ENCODE results near the gene ILF2. TPM values are rescaled to one million over a fixed set of nuclear protein-coding genes. Genes with fewer than 3 reads are reported as not detected.

Gene ILF2
- total RNA-seq, 1 experiment from 2014 or later = 420 TPM

DNA sequence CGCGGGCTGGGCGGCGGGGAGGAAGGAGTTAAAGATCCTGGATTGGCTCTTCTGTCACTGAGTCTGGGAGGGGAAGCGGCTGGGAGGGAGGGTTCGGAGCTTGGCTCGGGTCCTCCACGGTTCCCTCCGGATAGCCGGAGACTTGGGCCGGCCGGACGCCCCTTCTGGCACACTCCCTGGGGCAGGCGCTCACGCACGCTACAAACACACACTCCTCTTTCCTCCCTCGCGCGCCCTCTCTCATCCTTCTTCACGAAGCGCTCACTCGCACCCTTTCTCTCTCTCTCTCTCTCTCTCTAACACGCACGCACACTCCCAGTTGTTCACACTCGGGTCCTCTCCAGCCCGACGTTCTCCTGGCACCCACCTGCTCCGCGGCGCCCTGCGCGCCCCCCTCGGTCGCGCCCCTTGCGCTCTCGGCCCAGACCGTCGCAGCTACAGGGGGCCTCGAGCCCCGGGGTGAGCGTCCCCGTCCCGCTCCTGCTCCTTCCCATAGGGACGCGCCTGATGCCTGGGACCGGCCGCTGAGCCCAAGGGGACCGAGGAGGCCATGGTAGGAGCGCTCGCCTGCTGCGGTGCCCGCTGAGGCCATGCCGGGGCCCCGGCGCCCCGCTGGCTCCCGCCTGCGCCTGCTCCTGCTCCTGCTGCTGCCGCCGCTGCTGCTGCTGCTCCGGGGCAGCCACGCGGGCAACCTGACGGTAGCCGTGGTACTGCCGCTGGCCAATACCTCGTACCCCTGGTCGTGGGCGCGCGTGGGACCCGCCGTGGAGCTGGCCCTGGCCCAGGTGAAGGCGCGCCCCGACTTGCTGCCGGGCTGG lies 7.9 kb upstream of the ILF2 start, which contains the start of gene NPR1:
Gene NPR1, plus strand, starts transcription at position 170 of the 818 bp plus-strand sequence. Its CDS starts 421 bp downstream, at position 591.
- intact Hi-C loops (cut with micrococcal nuclease; ENCODE audit: unreplicated experiment) = loop anchor here (1.0 to 2.0 kb wide), 3 partner anchors 70 to 308 kb away; partner anchors contain the start of gene RAB13
- H3K27me3 ChIP-seq (replicated peaks; ENCODE audit: insufficient read depth, low read depth, low read length, poor library complexity) = peaks cover 40% of the 10 kb centered on the region

GRCh38 chr1:153677718-153678518 lies 7.1 kb upstream of the ILF2 start:
- intact Hi-C loops (cut with micrococcal nuclease; ENCODE audit: unreplicated experiment) = loop anchor here (2.0 kb wide), 2 partner anchors 71 to 309 kb away; partner anchors contain the start of gene RAB13
- Histone ChIP-seq H3K27ac (ENCODE audit: low read depth, low read length, poor library complexity, severe bottlenecking) (no peak overlapping the region), H3K4me1 (ENCODE audit: insufficient read depth, low read length, poor library complexity, severe bottlenecking) (peaks cover 26% of the 10 kb centered on the region), H3K9me3 (ENCODE audit: low read depth, low read length, poor library complexity, severe bottlenecking) (no peaks in the 10 kb centered on the region), H3K36me3 (ENCODE audit: insufficient read depth, low read length, poor library complexity, severe bottlenecking) (no peaks in the 10 kb centered on the region), H3K27me3 (replicated peaks; ENCODE audit: insufficient read depth, low read depth, low read length, poor library complexity) (peaks cover 40% of the 10 kb centered on the region), H3K4me3 (ENCODE audit: low read depth, low read length, poor library complexity, severe bottlenecking) (peak overlapping the region; percentile 45)
- POLR2A ChIA-PET (ENCODE audit: low non-redundant PET) = interaction anchor here (0.6 kb wide), 1 partner anchor 309 kb away, joined by 5 read pairs; no protein-coding TSS in a partner anchor
- CTCF ChIA-PET = interaction anchor here (0.6 to 1.1 kb wide), 5 partner anchors 50 to 308 kb away, joined by 3 to 8 read pairs (median 4); partner anchors contain the start of genes INTS3, RAB13 and SLC27A3
- BruUV-seq (replicated peaks) = no TSS peak
- peak; percentile 64 for DNase-seq (ENCODE audit: low spot score)
- no peak for TF ChIP-seq EZH2 (IDR thresholded peaks at IDR 0.05; ENCODE audit: borderline replicate concordance, low read depth, low read length, poor library complexity, severe bottlenecking)
- TF ChIP-seq, protein P1, sequence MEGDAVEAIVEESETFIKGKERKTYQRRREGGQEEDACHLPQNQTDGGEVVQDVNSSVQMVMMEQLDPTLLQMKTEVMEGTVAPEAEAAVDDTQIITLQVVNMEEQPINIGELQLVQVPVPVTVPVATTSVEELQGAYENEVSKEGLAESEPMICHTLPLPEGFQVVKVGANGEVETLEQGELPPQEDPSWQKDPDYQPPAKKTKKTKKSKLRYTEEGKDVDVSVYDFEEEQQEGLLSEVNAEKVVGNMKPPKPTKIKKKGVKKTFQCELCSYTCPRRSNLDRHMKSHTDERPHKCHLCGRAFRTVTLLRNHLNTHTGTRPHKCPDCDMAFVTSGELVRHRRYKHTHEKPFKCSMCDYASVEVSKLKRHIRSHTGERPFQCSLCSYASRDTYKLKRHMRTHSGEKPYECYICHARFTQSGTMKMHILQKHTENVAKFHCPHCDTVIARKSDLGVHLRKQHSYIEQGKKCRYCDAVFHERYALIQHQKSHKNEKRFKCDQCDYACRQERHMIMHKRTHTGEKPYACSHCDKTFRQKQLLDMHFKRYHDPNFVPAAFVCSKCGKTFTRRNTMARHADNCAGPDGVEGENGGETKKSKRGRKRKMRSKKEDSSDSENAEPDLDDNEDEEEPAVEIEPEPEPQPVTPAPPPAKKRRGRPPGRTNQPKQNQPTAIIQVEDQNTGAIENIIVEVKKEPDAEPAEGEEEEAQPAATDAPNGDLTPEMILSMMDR (conservative IDR thresholded peaks at IDR 0.05; ENCODE audit: low read depth, low read length) = peak; percentile 96

More for the DNA sequence above, 7.9 kb upstream of the ILF2 start, which contains the start of gene NPR1:
- H3K27ac ChIP-seq (ENCODE audit: low read depth, low read length, poor library complexity, severe bottlenecking) = no peak within 1 kb of the TSS
- POLR2A ChIA-PET (ENCODE audit: low non-redundant PET) = interaction anchor here (0.6 kb wide), 1 partner anchor 308 kb away, joined by 5 read pairs; no protein-coding TSS in a partner anchor
- H3K9me3 ChIP-seq (ENCODE audit: low read depth, low read length, poor library complexity, severe bottlenecking) = no peaks in the 10 kb centered on the region
- H3K4me3 ChIP-seq (ENCODE audit: low read depth, low read length, poor library complexity, severe bottlenecking) = peak within 1 kb of the TSS; percentile 45
- no TSS peak for BruUV-seq (replicated peaks)
- CTCF ChIA-PET = interaction anchor here (0.7 to 1.0 kb wide), 2 partner anchors 51 to 110 kb away, joined by 3 to 4 read pairs; no protein-coding TSS in a partner anchor
- TF ChIP-seq, protein P1 (conservative IDR thresholded peaks at IDR 0.05; ENCODE audit: low read depth, low read length) = no peak
- peak; percentile 69 for TF ChIP-seq EZH2 (IDR thresholded peaks at IDR 0.05; ENCODE audit: borderline replicate concordance, low read depth, low read length, poor library complexity, severe bottlenecking)
- no peaks in the 10 kb centered on the region for H3K36me3 ChIP-seq (ENCODE audit: insufficient read depth, low read length, poor library complexity, severe bottlenecking)
- H3K4me1 ChIP-seq (ENCODE audit: insufficient read depth, low read length, poor library complexity, severe bottlenecking) = peaks cover 26% of the 10 kb centered on the region
- peak; percentile 54 for DNase-seq (ENCODE audit: low spot score)

GRCh38 chr1:153673511-153673910 lies 2.7 kb upstream of the ILF2 start:
- H3K4me3 ChIP-seq (ENCODE audit: low read depth, low read length, poor library complexity, severe bottlenecking) = no peak overlapping the region
- no peak overlapping the region for H3K27ac ChIP-seq (ENCODE audit: low read depth, low read length, poor library complexity, severe bottlenecking)
- peaks cover 8% of the 10 kb centered on the region for H3K27me3 ChIP-seq (replicated peaks; ENCODE audit: insufficient read depth, low read depth, low read length, poor library complexity)
- no TSS peak for BruUV-seq (replicated peaks)
- ChIA-PET POLR2A (ENCODE audit: low non-redundant PET) (no interaction called here), CTCF (no interaction called here)
- no peak for DNase-seq (ENCODE audit: low spot score)
- H3K9me3 ChIP-seq (ENCODE audit: low read depth, low read length, poor library complexity, severe bottlenecking) = no peaks in the 10 kb centered on the region
- H3K4me1 ChIP-seq (ENCODE audit: insufficient read depth, low read length, poor library complexity, severe bottlenecking) = peaks cover 19% of the 10 kb centered on the region
- TF ChIP-seq, protein P1 (conservative IDR thresholded peaks at IDR 0.05; ENCODE audit: low read depth, low read length) = no peak
- TF ChIP-seq EZH2 (IDR thresholded peaks at IDR 0.05; ENCODE audit: borderline replicate concordance, low read depth, low read length, poor library complexity, severe bottlenecking) = no peak
- peaks cover 14% of the 10 kb centered on the region for H3K36me3 ChIP-seq (ENCODE audit: insufficient read depth, low read length, poor library complexity, severe bottlenecking)
- intact Hi-C loops (cut with micrococcal nuclease; ENCODE audit: unreplicated experiment) = loop anchor here (5.0 kb wide), 2 partner anchors 161 to 289 kb away; partner anchors contain the start of gene SLC39A1

Data from A673 (cell line).